Fibroblast of lung (primary cell): Measurements from ENCODE around the gene B3GALT5. TPM values are rescaled to one million over a fixed set of nuclear protein-coding genes. Genes with fewer than 3 reads are reported as not detected.

Source experiments
- DNase-seq, 2 donors: peaks; one replicate each; pipeline versions ENCODE4 v3.0.0 to v3.0.0-alpha.2; 2010; ENCODE audit warnings: low read depth in 2 of 2
- H2AFZ ChIP-seq: 2 replicates; pipeline ENCODE4 v1.5.1; 2012; ENCODE audit warnings: low read length, control low read depth, inconsistent platforms
- H3K27ac ChIP-seq: 2 replicates; pipeline ENCODE4 v1.5.1; 2011; ENCODE audit warnings: low read length, control low read depth; ENCODE audit not compliant: insufficient read depth
- H3K27me3 ChIP-seq: 2 replicates; pipeline ENCODE4 v1.5.1; 2011; ENCODE audit warnings: mild to moderate bottlenecking, low read length; ENCODE audit not compliant: control insufficient read depth, insufficient read depth
- H3K36me3 ChIP-seq: 2 replicates; pipeline ENCODE4 v1.5.1; 2011; ENCODE audit warnings: low read length; ENCODE audit not compliant: control insufficient read depth, insufficient read depth
- H3K4me1 ChIP-seq: 2 replicates; pipeline ENCODE4 v1.5.1; 2011; ENCODE audit warnings: low read length; ENCODE audit not compliant: control insufficient read depth, insufficient read depth; ENCODE audit errors: extremely low read depth
- H3K4me2 ChIP-seq: 2 replicates; pipeline ENCODE4 v1.5.1; 2011; ENCODE audit warnings: low read length, control low read depth; ENCODE audit not compliant: insufficient read depth; ENCODE audit errors: extremely low read depth
- H3K4me3 ChIP-seq, 4 experiments: fragments of 200-600 bp in 1 of 4; sonication (generic) in 1 of 4; replicated peaks in 1 of 4; 2 replicates each; pipeline ENCODE4 v1.5.1; 2011 to 2016; ENCODE audit warnings: low read length in 4 of 4, low read depth in 3 of 4, mild to moderate bottlenecking in 3 of 4, control low read depth in 2 of 4, inconsistent platforms in 1 of 4, mixed read lengths in 1 of 4; ENCODE audit not compliant: insufficient read depth in 1 of 4; ENCODE audit errors: control extremely low read depth in 1 of 4
- H3K79me2 ChIP-seq: 2 replicates; pipeline ENCODE4 v1.5.1; 2012; ENCODE audit warnings: mild to moderate bottlenecking, low read length, inconsistent platforms; ENCODE audit not compliant: control insufficient read depth, insufficient read depth
- H3K9ac ChIP-seq: 2 replicates; pipeline ENCODE4 v1.5.1; 2011; ENCODE audit warnings: mild to moderate bottlenecking, low read length, control low read depth; ENCODE audit not compliant: insufficient read depth
- H3K9me3 ChIP-seq: 2 replicates; pipeline ENCODE4 v1.5.1; 2012; ENCODE audit warnings: low read depth, low read length; ENCODE audit not compliant: control insufficient read depth, insufficient read depth
- H4K20me1 ChIP-seq: 2 replicates; pipeline ENCODE4 v1.5.1; 2011; ENCODE audit warnings: low read length; ENCODE audit not compliant: control insufficient read depth, insufficient read depth; ENCODE audit errors: extremely low read depth
- CTCF ChIP-seq, 2 donors: IDR thresholded peaks in 1 of 2; conservative IDR thresholded peaks in 1 of 2; 1 replicate in 1 of 2; 2 replicates in 1 of 2; pipeline ENCODE4 v1.5.1; 2011 to 2012; ENCODE audit warnings: low read length in 2 of 2, control low read depth in 1 of 2, inconsistent platforms in 1 of 2, low read depth in 1 of 2, mild to moderate bottlenecking in 1 of 2
- EZH2 ChIP-seq: IDR thresholded peaks from 2 replicates; pipeline ENCODE4 v1.5.1; 2012; ENCODE audit warnings: low read length, control low read depth, mild to moderate bottlenecking; ENCODE audit errors: missing control alignments
- polyA plus RNA-seq, 2 donors: library from polyadenylated mRNA; depleted of rRNA in 1 of 2; stranded (reverse) in 1 of 2; unstranded in 1 of 2; fragments of >200 nt; gene quantifications; 2 replicates each; pipeline ENCODE4 v1.2.1, GENCODE V29; 2011 to 2012; ENCODE audit warnings: missing spikeins in 1 of 2
- total RNA-seq: library from RNA; depleted of rRNA; stranded (reverse); fragments of >200 nt; gene quantifications from 2 replicates; pipeline ENCODE4 v1.2.1, GENCODE V29; 2014

B3GALT5 gene
- total and polyA plus RNA-seq, 2 donors (not counting 1 experiment from before 2014, with no cell fraction given) = under 0.01 TPM

- no peaks in the 10 kb centered on the region for H3K36me3 ChIP-seq
Measured at GRCh38 chr21:39650801-39651200, 38.1 kb downstream of the B3GALT5 start.

GRCh38 chr21:39651206-39651605, 38.5 kb downstream of the B3GALT5 start:
- H2AFZ ChIP-seq = no peak overlapping the region
- DNase-seq = peak in 1 of 2 donors; percentile 23
- no peak overlapping the region for H3K9ac ChIP-seq

More at GRCh38 chr21:39650801-39651200, 38.1 kb downstream of the B3GALT5 start:
- H3K27me3 ChIP-seq = no peaks in the 10 kb centered on the region
- no peaks in the 10 kb centered on the region for H4K20me1 ChIP-seq
- H3K79me2 ChIP-seq = no peaks in the 10 kb centered on the region
- no peaks in the 10 kb centered on the region for H3K4me1 ChIP-seq
- peak in 1 of 2 donors; percentile 43 for DNase-seq
- no peak for TF ChIP-seq EZH2
- TF ChIP-seq CTCF (conservative IDR thresholded peaks at IDR 0.05 in 1 of 2, IDR thresholded peaks at IDR 0.05 in 1 of 2; ENCODE audit: low read depth in 1 of 2, low read length in 2 of 2) = no peak
- no peak overlapping the region for H3K4me3 ChIP-seq
- no peaks in the 10 kb centered on the region for H3K9me3 ChIP-seq
- no peak overlapping the region for H3K4me2 ChIP-seq
- no peak overlapping the region for H2AFZ ChIP-seq
- no peak overlapping the region for H3K27ac ChIP-seq
- no peak overlapping the region for H3K9ac ChIP-seq

GRCh38 chr21:39654951-39655350, 42.2 kb downstream of the B3GALT5 start:
- no peak for DNase-seq
- H3K9me3 ChIP-seq = no peaks in the 10 kb centered on the region
- H3K4me2 ChIP-seq = no peak overlapping the region
- H2AFZ ChIP-seq = no peak overlapping the region
- no peaks in the 10 kb centered on the region for H4K20me1 ChIP-seq
- no peak overlapping the region for H3K9ac ChIP-seq
- no peak overlapping the region for H3K27ac ChIP-seq
- H3K4me1 ChIP-seq = no peaks in the 10 kb centered on the region
- no peaks in the 10 kb centered on the region for H3K36me3 ChIP-seq
- TF ChIP-seq CTCF (conservative IDR thresholded peaks at IDR 0.05 in 1 of 2, IDR thresholded peaks at IDR 0.05 in 1 of 2; ENCODE audit: low read depth in 1 of 2, low read length in 2 of 2) (no peak), EZH2 (no peak)
- H3K4me3 ChIP-seq = no peak overlapping the region
- no peaks in the 10 kb centered on the region for H3K79me2 ChIP-seq
- H3K27me3 ChIP-seq = no peaks in the 10 kb centered on the region

More at GRCh38 chr21:39651206-39651605, 38.5 kb downstream of the B3GALT5 start:
- Histone ChIP-seq H3K27me3 (no peaks in the 10 kb centered on the region), H3K36me3 (no peaks in the 10 kb centered on the region), H4K20me1 (no peaks in the 10 kb centered on the region), H3K4me1 (no peaks in the 10 kb centered on the region), H3K4me2 (no peak overlapping the region), H3K27ac (no peak overlapping the region), H3K79me2 (no peaks in the 10 kb centered on the region), H3K9me3 (no peaks in the 10 kb centered on the region), H3K4me3 (no peak overlapping the region)
- no peak for TF ChIP-seq CTCF (conservative IDR thresholded peaks at IDR 0.05 in 1 of 2, IDR thresholded peaks at IDR 0.05 in 1 of 2; ENCODE audit: low read depth in 1 of 2, low read length in 2 of 2)
- no peak for TF ChIP-seq EZH2
